Measurements from ENCODE around the gene PLCXD1.

Gene PLCXD1

DNA sequence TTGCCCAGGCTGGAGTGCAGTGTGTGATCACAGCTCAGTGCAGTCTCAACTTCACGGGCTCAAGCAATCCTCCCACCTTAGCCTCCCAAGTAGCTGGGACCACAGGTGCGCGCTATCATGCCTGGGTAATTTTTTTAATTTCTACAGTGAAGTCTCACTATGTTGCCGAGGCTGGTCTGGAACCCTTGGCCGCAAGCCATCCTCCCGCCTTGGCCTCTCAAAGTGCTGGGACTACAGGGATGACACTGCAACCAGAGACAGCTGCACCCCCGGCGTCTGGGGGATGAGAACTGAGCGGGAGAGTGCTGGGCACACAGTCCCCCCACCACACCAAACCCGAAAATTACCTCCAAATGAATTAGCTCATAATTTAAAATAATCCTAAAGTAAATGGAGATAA is 70.6 kb downstream of the PLCXD1 start:
- no peak for DNase-seq

DNA sequence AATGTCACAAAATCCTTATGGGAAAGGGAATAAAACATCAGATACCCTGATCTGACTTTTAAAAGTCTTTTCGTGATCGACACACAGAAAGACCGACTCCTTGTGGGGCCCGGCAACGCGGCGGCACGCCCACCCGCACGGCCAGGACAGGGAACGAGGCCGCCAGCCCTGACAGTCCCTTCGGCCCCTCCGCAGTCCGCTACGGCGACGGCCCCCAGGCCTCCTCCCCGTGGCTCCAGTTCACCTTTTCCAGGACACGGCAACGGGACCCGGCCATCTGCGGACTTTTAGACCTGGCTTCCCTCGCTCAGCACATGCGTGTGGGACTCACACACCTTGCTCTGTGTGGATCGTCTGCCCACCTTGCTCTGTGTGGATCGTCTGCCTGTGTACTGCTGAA is 71.0 kb downstream of the PLCXD1 start:
- DNase-seq: no peak

DNA sequence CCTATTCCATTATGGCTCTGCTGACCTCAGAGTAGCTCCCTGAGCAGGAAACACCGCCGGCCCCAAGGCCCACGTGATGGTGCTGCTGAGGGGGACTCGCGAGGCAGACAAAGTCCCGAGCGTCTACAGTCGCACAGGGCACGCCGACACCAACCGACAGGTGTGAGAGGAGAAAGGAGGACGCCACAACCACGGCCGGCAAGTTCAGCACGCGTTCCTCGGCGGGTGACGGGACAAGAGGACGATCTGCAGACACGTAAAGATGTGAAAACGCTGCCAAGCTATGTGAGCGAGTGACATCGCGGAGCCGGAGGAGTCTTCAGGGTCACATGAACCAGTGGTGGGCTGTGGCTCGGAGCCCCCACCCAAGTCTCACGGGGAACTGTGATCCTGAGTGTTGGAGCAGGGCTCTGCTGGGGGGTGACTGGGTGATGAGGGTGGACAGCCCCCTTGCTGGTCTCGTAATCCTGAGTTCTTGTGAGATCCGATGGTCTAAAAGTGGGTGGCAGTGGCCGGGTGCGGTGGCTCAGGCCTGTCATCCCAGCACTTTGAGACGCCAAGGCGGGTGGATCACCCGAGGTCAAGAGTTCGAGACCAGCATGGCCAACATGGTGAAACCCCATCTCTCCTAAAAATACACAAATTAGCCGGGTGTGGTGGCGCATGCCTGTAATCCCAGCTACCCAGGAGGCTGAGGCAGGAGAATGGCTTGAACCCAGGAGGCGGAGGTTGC is 71.6 kb downstream of the PLCXD1 start:
- DNase-seq: no peak

All from fibroblast of skin of back (primary cell).